K562 (cell line): ENCODE measurements around the gene FGD6.

Source experiments
- EP300 ChIP-seq: IDR thresholded peaks from 2 replicates; pipeline ENCODE4 v1.6.1; 2012; ENCODE audit warnings: low read length, improper control_type of control experiment
- EZH2 ChIP-seq: IDR thresholded peaks from 2 replicates; pipeline ENCODE4 v1.6.1; 2012; ENCODE audit warnings: low read depth, mild to moderate bottlenecking, inconsistent platforms, low read length, borderline replicate concordance
- FOXK1 ChIP-seq: sonication (generic); formaldehyde crosslinking; IDR thresholded peaks from 2 replicates; pipeline ENCODE4 v1.8.0; 2022; ENCODE audit warnings: missing genetic modification reagents, mild to moderate bottlenecking, borderline replicate concordance
- KLF6 ChIP-seq: fragments of 250-450 bp; sonication (Bioruptor Pico); IDR thresholded peaks from 2 replicates; pipeline ENCODE4 v1.4.0; 2020; ENCODE audit warnings: mild to moderate bottlenecking, moderate library complexity, borderline replicate concordance
- NCOA4 ChIP-seq: fragments of 450-650 bp; IDR thresholded peaks from 2 replicates; pipeline ENCODE4 v1.6.1; 2018; ENCODE audit warnings: mild to moderate bottlenecking; ENCODE audit not compliant: partially characterized antibody
- POLR2A ChIP-seq: fragments of 450-650 bp; conservative IDR thresholded peaks from 2 replicates; pipeline ENCODE4 v1.6.1; 2016
- PURB ChIP-seq: sonication (generic); formaldehyde crosslinking; IDR thresholded peaks from 2 replicates; pipeline ENCODE4 v1.9.0; 2021; ENCODE audit warnings: low read depth, mild to moderate bottlenecking, missing genetic modification reagents
- TCF3 ChIP-seq: sonication (generic); formaldehyde crosslinking; IDR thresholded peaks from 2 replicates; pipeline ENCODE4 v1.4.0; 2020; ENCODE audit warnings: mild to moderate bottlenecking, missing genetic modification reagents
- ZEB2 ChIP-seq: fragments of 450-650 bp; IDR thresholded peaks from 2 replicates; pipeline ENCODE4 v1.6.1; 2016
- ZNF174 ChIP-seq: fragments of 250-450 bp; sonication (Bioruptor Pico); IDR thresholded peaks from 2 replicates; pipeline ENCODE4 v1.4.0; 2020; ENCODE audit warnings: mild to moderate bottlenecking
- TF ChIP-seq, protein P1 (sequence below): fragments of 450-650 bp; formaldehyde crosslinking; IDR thresholded peaks from 2 replicates; pipeline ENCODE4 v1.4.0; 2020; ENCODE audit warnings: mild to moderate bottlenecking, moderate library complexity
- TF ChIP-seq, protein P2 (sequence below), 2 experiments: fragments of 450-650 bp in 1 of 2; sonication (generic) in 1 of 2; formaldehyde crosslinking in 1 of 2; IDR thresholded peaks in 1 of 2; conservative IDR thresholded peaks in 1 of 2; 2 replicates each; pipeline versions ENCODE4 v1.6.1 to v1.8.1; 2016 to 2023; ENCODE audit warnings: mild to moderate bottlenecking in 2 of 2, moderate library complexity in 2 of 2, inconsistent platforms in 1 of 2, missing genetic modification reagents in 1 of 2

- TF ChIP-seq ZNF174 (CRISPR knock-in tag) (no peak), EZH2 (no peak), FOXK1 (no peak), TCF3 (CRISPR knock-in tag) (no peak), ZEB2 (no peak), POLR2A (no peak), PURB (CRISPR knock-in tag) (no peak), KLF6 (no peak), EP300 (no peak), NCOA4 (no peak)
- TF ChIP-seq, protein P1, sequence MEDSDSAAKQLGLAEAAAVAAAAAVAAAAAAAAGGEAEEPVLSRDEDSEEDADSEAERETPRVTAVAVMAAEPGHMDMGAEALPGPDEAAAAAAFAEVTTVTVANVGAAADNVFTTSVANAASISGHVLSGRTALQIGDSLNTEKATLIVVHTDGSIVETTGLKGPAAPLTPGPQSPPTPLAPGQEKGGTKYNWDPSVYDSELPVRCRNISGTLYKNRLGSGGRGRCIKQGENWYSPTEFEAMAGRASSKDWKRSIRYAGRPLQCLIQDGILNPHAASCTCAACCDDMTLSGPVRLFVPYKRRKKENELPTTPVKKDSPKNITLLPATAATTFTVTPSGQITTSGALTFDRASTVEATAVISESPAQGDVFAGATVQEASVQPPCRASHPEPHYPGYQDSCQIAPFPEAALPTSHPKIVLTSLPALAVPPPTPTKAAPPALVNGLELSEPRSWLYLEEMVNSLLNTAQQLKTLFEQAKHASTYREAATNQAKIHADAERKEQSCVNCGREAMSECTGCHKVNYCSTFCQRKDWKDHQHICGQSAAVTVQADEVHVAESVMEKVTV (CRISPR knock-in tag): no peak
- TF ChIP-seq, protein P2, sequence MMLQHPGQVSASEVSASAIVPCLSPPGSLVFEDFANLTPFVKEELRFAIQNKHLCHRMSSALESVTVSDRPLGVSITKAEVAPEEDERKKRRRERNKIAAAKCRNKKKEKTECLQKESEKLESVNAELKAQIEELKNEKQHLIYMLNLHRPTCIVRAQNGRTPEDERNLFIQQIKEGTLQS (IDR thresholded peaks at IDR 0.05): no peak
- TF ChIP-seq, protein P2 (CRISPR knock-in tag; conservative IDR thresholded peaks at IDR 0.05): no peak
These were observed 8.5 kb upstream of the FGD6 start for GRCh38 chr12:95225645-95226212.
